Right lobe of liver (tissue), 4 donors: Measurements from ENCODE around the gene SNRNP35.

Experiments
- CTCF ChIP-seq, 4 donors: fragments of 200-600 bp in 3 of 4; fragments of 450-650 bp in 1 of 4; IDR thresholded peaks; one replicate each; pipeline versions ENCODE4 v1.5.1 to v1.8.0; 2016 to 2022; ENCODE audit warnings: antibody characterized with exemption in 4 of 4, mild to moderate bottlenecking in 2 of 4
- POLR2A ChIP-seq: fragments of 450-650 bp; IDR thresholded peaks from one replicate; pipeline ENCODE4 v1.6.1; 2017; ENCODE audit warnings: antibody characterized with exemption, mild to moderate bottlenecking
- donor health status: DM: no; HTN: no; CAD: no.
- donor health status: DM: no; HTN: no; CAD: no.
- donor health status: DM: no; HTN: yes; CAD: no.

- no peak for TF ChIP-seq CTCF (IDR thresholded peaks at IDR 0.05)
- TF ChIP-seq POLR2A: no peak
These were observed 20.1 kb downstream of the SNRNP35 start for GRCh38 chr12:123478069-123478468.
